MM.1S (cell line): Measurements from ENCODE around the gene LRRC61.

Source experiments
- DNase-seq: peaks from one replicate; pipeline ENCODE4 v3.0.0-alpha.2; 2015
- H2AFZ ChIP-seq: fragments of 300-600 bp; sonication (generic); 2 replicates; pipeline ENCODE4 v1.6.0; 2016; ENCODE audit warnings: antibody characterized with exemption, low read length
- H3F3A ChIP-seq: fragments of 300-600 bp; sonication (generic); 2 replicates; pipeline ENCODE4 v1.6.1; 2016; ENCODE audit warnings: mild to moderate bottlenecking, antibody characterized with exemption, low read length, moderate library complexity, mixed read lengths; ENCODE audit not compliant: insufficient read depth
- H3K27ac ChIP-seq: fragments of 300-600 bp; sonication (generic); 2 replicates; pipeline ENCODE4 v1.5.1; 2016; ENCODE audit warnings: mild to moderate bottlenecking, low read length
- H3K27me3 ChIP-seq: fragments of 300-600 bp; sonication (generic); replicated peaks from 2 replicates; pipeline ENCODE4 v1.6.0; 2016; ENCODE audit warnings: low read length; ENCODE audit not compliant: insufficient read depth
- H3K36me3 ChIP-seq: fragments of 300-600 bp; sonication (generic); replicated peaks from 2 replicates; pipeline ENCODE4 v1.6.1; 2016; ENCODE audit warnings: mild to moderate bottlenecking, low read length, mixed read lengths; ENCODE audit not compliant: insufficient read depth
- H3K4me1 ChIP-seq: fragments of 300-600 bp; sonication (generic); 2 replicates; pipeline ENCODE4 v1.6.1; 2016; ENCODE audit warnings: low read length, mixed read lengths
- H3K4me2 ChIP-seq: fragments of 300-600 bp; sonication (generic); 2 replicates; pipeline ENCODE4 v1.6.0; 2016; ENCODE audit warnings: low read depth, low read length
- H3K4me3 ChIP-seq: fragments of 300-600 bp; sonication (generic); 2 replicates; pipeline ENCODE4 v1.5.1; 2016; ENCODE audit warnings: low read length, mixed read lengths
- H3K79me2 ChIP-seq: fragments of 300-600 bp; sonication (generic); 2 replicates; pipeline ENCODE4 v1.6.1; 2016; ENCODE audit warnings: mixed run types, low read length, mixed read lengths
- H3K9ac ChIP-seq: fragments of 300-600 bp; sonication (generic); 2 replicates; pipeline ENCODE4 v1.6.1; 2016; ENCODE audit warnings: low read length, mixed read lengths
- H3K9me2 ChIP-seq: fragments of 300-600 bp; sonication (generic); replicated peaks from 2 replicates; pipeline ENCODE4 v1.6.1; 2016; ENCODE audit warnings: mild to moderate bottlenecking, low read length, mixed read lengths; ENCODE audit not compliant: insufficient read depth
- H3K9me3 ChIP-seq: fragments of 300-600 bp; sonication (generic); replicated peaks from 2 replicates; pipeline ENCODE4 v1.6.1; 2016; ENCODE audit warnings: mild to moderate bottlenecking, low read length, mixed read lengths; ENCODE audit not compliant: insufficient read depth
- H4K20me1 ChIP-seq: fragments of 300-600 bp; sonication (generic); 2 replicates; pipeline ENCODE4 v1.6.1; 2016; ENCODE audit warnings: mild to moderate bottlenecking, low read length, moderate library complexity, mixed read lengths; ENCODE audit not compliant: insufficient read depth
- CTCF ChIP-seq: fragments of 300-600 bp; sonication (generic); IDR thresholded peaks from 2 replicates; pipeline ENCODE4 v1.5.1; 2016; ENCODE audit warnings: antibody characterized with exemption, low read length, mixed read lengths
- EZH2 ChIP-seq: fragments of 300-600 bp; sonication (generic); optimal IDR thresholded peaks from 2 replicates; pipeline ENCODE3; 2017; ENCODE audit warnings: low read depth, mild to moderate bottlenecking, antibody characterized with exemption, low read length, mixed read lengths
- EZH2phosphoT487 ChIP-seq: fragments of 300-600 bp; sonication (generic); IDR thresholded peaks from 2 replicates; pipeline ENCODE4 v1.6.1; 2018; ENCODE audit warnings: antibody characterized with exemption, low read length

LRRC61 gene

GRCh38 chr7:150339409-150339809 lies 16.3 kb downstream of the LRRC61 start:
- Histone ChIP-seq H4K20me1 (no peaks in the 10 kb centered on the region), H3K4me3 (no peak overlapping the region), H3K79me2 (no peaks in the 10 kb centered on the region), H3K9me2 (no peaks in the 10 kb centered on the region), H2AFZ (no peak overlapping the region), H3K9me3 (no peaks in the 10 kb centered on the region), H3K4me1 (no peaks in the 10 kb centered on the region), H3K36me3 (no peaks in the 10 kb centered on the region), H3K27ac (no peak overlapping the region), H3K9ac (no peak overlapping the region), H3K27me3 (peaks cover 2% of the 10 kb centered on the region; the same call in 1 of the 2 replicates), H3F3A (no peaks in the 10 kb centered on the region), H3K4me2 (no peak overlapping the region)
- DNase-seq: no peak
- TF ChIP-seq CTCF (no peak), EZH2 (no peak), EZH2phosphoT487 (no peak)

GRCh38 chr7:150340024-150340749 lies 17.0 kb downstream of the LRRC61 start:
- Histone ChIP-seq H3K4me2 (no peak overlapping the region), H4K20me1 (no peaks in the 10 kb centered on the region), H3K9me2 (no peaks in the 10 kb centered on the region), H3K27ac (no peak overlapping the region), H3K79me2 (no peaks in the 10 kb centered on the region), H2AFZ (no peak overlapping the region), H3K4me3 (no peak overlapping the region), H3K27me3 (peaks cover 2% of the 10 kb centered on the region; the same call in 1 of the 2 replicates), H3K4me1 (no peaks in the 10 kb centered on the region), H3K9ac (no peak overlapping the region), H3F3A (no peaks in the 10 kb centered on the region), H3K9me3 (no peaks in the 10 kb centered on the region), H3K36me3 (no peaks in the 10 kb centered on the region)
- TF ChIP-seq CTCF: no peak
- TF ChIP-seq EZH2: no peak
- TF ChIP-seq EZH2phosphoT487: no peak
- DNase-seq: no peak

GRCh38 chr7:150340875-150341262 lies 17.7 kb downstream of the LRRC61 start:
- Histone ChIP-seq H3K4me1 (no peaks in the 10 kb centered on the region), H3K27me3 (peaks cover 2% of the 10 kb centered on the region; the same call in 1 of the 2 replicates), H3K9ac (no peak overlapping the region), H3K9me2 (no peaks in the 10 kb centered on the region), H3K4me3 (no peak overlapping the region), H3K36me3 (no peaks in the 10 kb centered on the region), H3K9me3 (no peaks in the 10 kb centered on the region), H3K4me2 (no peak overlapping the region), H3K27ac (no peak overlapping the region), H3F3A (no peaks in the 10 kb centered on the region), H2AFZ (no peak overlapping the region), H4K20me1 (no peaks in the 10 kb centered on the region), H3K79me2 (no peaks in the 10 kb centered on the region)
- no peak for TF ChIP-seq CTCF
- TF ChIP-seq EZH2: no peak
- DNase-seq: no peak
